K562 (cell line): ENCODE data around the gene SYNPO. TPM values are rescaled to one million over a fixed set of nuclear protein-coding genes. Genes with fewer than 3 reads are reported as not detected.

Experiments used
- ATAC-seq: fragments of 200-7000 bp; cut with Tn5 transposase; 3 replicates; pipeline ENCODE4 v1.9.1; 2020; ENCODE audit warnings: moderate library complexity
- BruUV-seq: library from RNA; stranded (reverse); fragments of 400-500 nt; replicated peaks from 2 replicates; lab custom pipeline; 2021; lab: Mats Ljungman, UMichigan
- CTCF ChIA-PET: fragments of 300-600 bp; formaldehyde crosslinking; extraction: SDS; loops from one replicate; lab custom pipeline; 2021; ENCODE audit warnings: low intra/inter-chr PET ratio; lab: Yijun Ruan, JAX
- POLR2A ChIA-PET: fragments of 300-600, 350-650 bp; sonication (Branson Sonifier 250); formaldehyde crosslinking; extraction: SDS; loops from one replicate; lab custom pipeline; 2021; ENCODE audit warnings: antibody characterized with exemption, inconsistent platforms; lab: Yijun Ruan, JAX
- DNase-seq, 4 experiments: peaks; one replicate each; pipeline versions ENCODE4 v3.0.0 to v3.0.0-alpha.2; 2011 to 2018; ENCODE audit warnings: low spot score in 3 of 4, mixed read lengths in 3 of 4; ENCODE audit errors: extremely low read depth in 1 of 4
- FAIRE-seq: peaks from 2 replicates; lab custom pipeline; 2011; peaks lifted over from hg19 to GRCh38; lab: Jason Lieb, UNC
- H2AFZ ChIP-seq: 2 replicates; pipeline ENCODE4 v1.6.0; 2011; ENCODE audit warnings: low read depth, low read length, control low read depth, inconsistent platforms
- H3K27ac ChIP-seq: fragments of 200-600 bp; 3 replicates; pipeline ENCODE4 v1.8.0; 2011; ENCODE audit warnings: low read depth, mild to moderate bottlenecking, control low read depth, inconsistent platforms, low read length, moderate library complexity, mixed read lengths; ENCODE audit errors: extremely low read depth
- H3K27me3 ChIP-seq, 2 experiments: fragments of 300-600 bp in 1 of 2; 2 replicates in 1 of 2; 3 replicates in 1 of 2; pipeline versions ENCODE4 v1.6.0 to v1.8.0; 2011; ENCODE audit warnings: inconsistent platforms in 2 of 2, low read length in 2 of 2, mild to moderate bottlenecking in 1 of 2, mixed read lengths in 1 of 2, moderate library complexity in 1 of 2; ENCODE audit not compliant: control insufficient read depth in 2 of 2, insufficient read depth in 2 of 2
- H3K36me3 ChIP-seq: fragments of 300-600 bp; 3 replicates; pipeline ENCODE4 v1.8.0; 2011; ENCODE audit warnings: mild to moderate bottlenecking, low read length, inconsistent platforms; ENCODE audit not compliant: control insufficient read depth, insufficient read depth
- H3K4me1 ChIP-seq, 2 experiments: fragments of 200-600 bp in 1 of 2; replicated peaks in 1 of 2; 2 replicates in 1 of 2; 3 replicates in 1 of 2; pipeline versions ENCODE4 v1.5.1 to v1.8.0; 2011; ENCODE audit warnings: inconsistent platforms in 2 of 2, low read length in 2 of 2, mild to moderate bottlenecking in 1 of 2, mixed read lengths in 1 of 2, moderate library complexity in 1 of 2; ENCODE audit not compliant: control insufficient read depth in 2 of 2, insufficient read depth in 2 of 2
- H3K4me2 ChIP-seq: 2 replicates; pipeline ENCODE4 v1.6.1; 2011; ENCODE audit warnings: low read length, control low read depth, inconsistent platforms, mixed read lengths; ENCODE audit not compliant: insufficient read depth
- H3K4me3 ChIP-seq: fragments of 200-600 bp; sonication (generic), shearing (Covaris generic); 2 replicates; pipeline ENCODE4 v1.5.1; 2016; ENCODE audit warnings: control low read depth, inconsistent platforms
- H3K79me2 ChIP-seq: fragments of 200-600 bp; 3 replicates; pipeline ENCODE4 v1.8.0; 2011; ENCODE audit warnings: low read length, inconsistent platforms; ENCODE audit not compliant: control insufficient read depth, insufficient read depth
- H3K9ac ChIP-seq, 2 experiments: 2 replicates each; pipeline versions ENCODE4 v1.6.0 to v1.6.1; 2011; ENCODE audit warnings: low read depth in 2 of 2, low read length in 2 of 2, control low read depth in 1 of 2, inconsistent platforms in 1 of 2, mild to moderate bottlenecking in 1 of 2, mixed read lengths in 1 of 2; ENCODE audit not compliant: insufficient read depth in 1 of 2
- H3K9me1 ChIP-seq: one replicate; pipeline ENCODE4 v1.6.0; 2011; ENCODE audit warnings: inconsistent platforms, mild to moderate bottlenecking, low read length, moderate library complexity; ENCODE audit not compliant: control insufficient read depth, insufficient read depth
- H3K9me3 ChIP-seq: replicated peaks from 2 replicates; pipeline ENCODE4 v1.5.1; 2011; ENCODE audit warnings: low read depth, low read length, inconsistent platforms; ENCODE audit not compliant: control insufficient read depth, insufficient read depth
- H4K20me1 ChIP-seq: replicated peaks from 2 replicates; pipeline ENCODE4 v1.6.1; 2011; ENCODE audit warnings: low read length, inconsistent platforms, mixed read lengths; ENCODE audit not compliant: control insufficient read depth, insufficient read depth
- ATF3 ChIP-seq, 2 experiments: fragments of 450-650 bp in 1 of 2; sonication (generic) in 1 of 2; formaldehyde crosslinking in 1 of 2; IDR thresholded peaks in 1 of 2; conservative IDR thresholded peaks in 1 of 2; 2 replicates each; pipeline versions ENCODE4 v1.6.1 to v1.8.1; 2016 to 2023; ENCODE audit warnings: mild to moderate bottlenecking in 2 of 2, moderate library complexity in 2 of 2, inconsistent platforms in 1 of 2, missing genetic modification reagents in 1 of 2
- HDAC8 ChIP-seq: fragments of 450-650 bp; IDR thresholded peaks from 2 replicates; pipeline ENCODE4 v1.6.1; 2016; ENCODE audit warnings: mild to moderate bottlenecking, missing genetic modification characterization, moderate library complexity, missing compliant biosample characterization
- SMC3 ChIP-seq: conservative IDR thresholded peaks from 2 replicates; pipeline ENCODE4 v1.6.1; 2011; ENCODE audit warnings: low read depth, low read length, improper control_type of control experiment; ENCODE audit not compliant: insufficient read depth
- ZBED1 ChIP-seq: IDR thresholded peaks from 2 replicates; pipeline ENCODE4 v1.6.1; 2014
- ZC3H11A ChIP-seq: IDR thresholded peaks from 2 replicates; pipeline ENCODE4 v1.6.1; 2012; ENCODE audit warnings: low read depth, low read length, improper control_type of control experiment
- ZC3H4 ChIP-seq: sonication (generic); formaldehyde crosslinking; IDR thresholded peaks from 2 replicates; pipeline ENCODE4 v1.9.0; 2021; ENCODE audit warnings: missing genetic modification reagents, borderline replicate concordance
- ZFPM2 ChIP-seq: fragments of 250-450 bp; sonication (Bioruptor Pico); IDR thresholded peaks from 2 replicates; pipeline ENCODE4 v1.5.1; 2022; ENCODE audit warnings: mild to moderate bottlenecking
- ZNF274 ChIP-seq: IDR thresholded peaks from 2 replicates; pipeline ENCODE4 v1.6.1; 2011; ENCODE audit warnings: low read depth, mild to moderate bottlenecking, low read length, moderate library complexity, borderline replicate concordance
- ZNF277 ChIP-seq: fragments of 250-450 bp; sonication (Bioruptor Pico); IDR thresholded peaks from 2 replicates; pipeline ENCODE4 v1.8.0; 2022; ENCODE audit warnings: inconsistent platforms, mild to moderate bottlenecking, moderate library complexity, borderline replicate concordance
- ZNF436 ChIP-seq: fragments of 250-450, 450-650 bp; sonication (Bioruptor Pico); formaldehyde crosslinking; IDR thresholded peaks from 2 replicates; pipeline ENCODE4 v1.7.0; 2020; ENCODE audit warnings: mild to moderate bottlenecking
- WGBS: fragments of 100-300 bp; shearing (Covaris generic); methylation state at CpG from one replicate; pipeline ENCODE4 v1.1.6; 2016; ENCODE audit warnings: low coverage, mixed read lengths; ENCODE audit not compliant: insufficient coverage; ENCODE audit errors: missing lambda C conversion rate; 5-methylcytosine and 5-hydroxymethylcytosine counted together
- in situ Hi-C: fragments of 300-500 bp; cut with MboI; formaldehyde crosslinking; loops from 4 replicates; pipeline ENCODE4 v1.15.0; 2018; ENCODE audit warnings: inconsistent platforms, mixed read lengths
- intact Hi-C: fragments of 100-400 bp; cut with micrococcal nuclease; formaldehyde crosslinking; loops from 2 replicates; pipeline ENCODE4 v1.14.2; 2022
- polyA plus RNA-seq, 8 experiments: library from polyadenylated mRNA; depleted of rRNA in 4 of 8; stranded (reverse) in 5 of 8; unstranded in 3 of 8; fragments of >200 nt; fragmentation: Nextera tagmentation in 2 of 8; fragmentation: Illumina TruSeq in 1 of 8; extraction: Ambion mirVana in 2 of 8; extraction: Trizol in 1 of 8; gene quantifications; 2 replicates each; pipeline versions ENCODE4 v1.2.1 to v1.2.3, GENCODE V29; 2011 to 2014; ENCODE audit warnings: inconsistent platforms in 1 of 8, missing spikeins in 1 of 8
- total RNA-seq, 7 experiments: library from RNA; depleted of rRNA in 6 of 7; stranded (reverse); fragments of >200 nt in 6 of 7; fragmentation: Illumina TruSeq in 2 of 7; extraction: Trizol in 2 of 7; gene quantifications; 2 replicates each; pipeline versions ENCODE4 v1.2.1 to v1.2.3, GENCODE V29; 2011 to 2021; ENCODE audit warnings: low replicate concordance in 1 of 7

The SYNPO gene
- total and polyA plus RNA-seq, 9 of the 15 experiments (the other 6 are each of a cell fraction or from before 2014, with no cell fraction given), result 0.01 to 0.31 (median 0.03) TPM; not detected in 4

GRCh38 chr5:150603491-150603890 lies 37.0 kb upstream of the SYNPO start:
- in situ Hi-C loops (no loop called here), intact Hi-C loops (no loop called here)
- H3K27ac ChIP-seq, result no peak overlapping the region
- H3K9me3 ChIP-seq, result no peaks in the 10 kb centered on the region
- ChIA-PET CTCF (no interaction called here), POLR2A (interaction anchor here (0.6 to 1.1 kb wide), 2 partner anchors 9 to 11 kb away, joined by 3 to 4 read pairs; no protein-coding TSS in a partner anchor)
- no peak overlapping the region for H3K9ac ChIP-seq
- H3K4me3 ChIP-seq, result no peak overlapping the region
- no peaks in the 10 kb centered on the region for H3K9me1 ChIP-seq
- H3K36me3 ChIP-seq, result no peaks in the 10 kb centered on the region
- no peak overlapping the region for H3K4me2 ChIP-seq
- H3K27me3 ChIP-seq, result peaks cover 33 to 79% of the 10 kb centered on the region in 2 experiments
- WGBS, result 3% methylated on average over 3 of the region's 3 CpGs
- H2AFZ ChIP-seq, result no peak overlapping the region
- DNase-seq (no peak), FAIRE-seq (no peak), ATAC-seq (no peak)
- peaks cover 5% of the 10 kb centered on the region; the same call in 1 of the 2 replicates for H4K20me1 ChIP-seq
- no peaks in the 10 kb centered on the region for H3K4me1 ChIP-seq
- H3K79me2 ChIP-seq, result no peaks in the 10 kb centered on the region
- TF ChIP-seq ZC3H4 (CRISPR knock-in tag) (no peak), ZBED1 (no peak), ATF3 (IDR thresholded peaks at IDR 0.05) (no peak), ATF3 (CRISPR knock-in tag; conservative IDR thresholded peaks at IDR 0.05) (no peak), ZC3H11A (no peak), SMC3 (no peak), HDAC8 (tag) (no peak), ZNF274 (no peak), ZFPM2 (CRISPR knock-in tag) (no peak), ZNF436 (CRISPR knock-in tag) (no peak), ZNF277 (CRISPR knock-in tag) (no peak)
- no TSS peak for BruUV-seq
